ENCODE results near the gene DNAJB12.
"Not testable (repeated sequence)": the region's sequence is repeated elsewhere in the genome, so short reads cannot be mapped to it uniquely, and the experiment has no call there.

DNAJB12 gene

GRCh38 chr10:72354356-72355213 is at the start of gene DNAJB12:
DNAJB12 (minus strand) TSS chr10:72354919; CDS start chr10:72354897, 22 bp downstream.
- peak; percentile 91 for DNase-seq

- not testable (repeated sequence) for DNase-seq
Measured at GRCh38 chr10:72395581-72395980, 40.9 kb upstream of the DNAJB12 start.

GRCh38 chr10:72392571-72392970 is 37.9 kb upstream of the DNAJB12 start:
- DNase-seq, result no peak

GRCh38 chr10:72390764-72391163 is 36.0 kb upstream of the DNAJB12 start:
- DNase-seq, result no peak

GRCh38 chr10:72389716-72390115 is 35.0 kb upstream of the DNAJB12 start:
- no peak for DNase-seq

DNA sequence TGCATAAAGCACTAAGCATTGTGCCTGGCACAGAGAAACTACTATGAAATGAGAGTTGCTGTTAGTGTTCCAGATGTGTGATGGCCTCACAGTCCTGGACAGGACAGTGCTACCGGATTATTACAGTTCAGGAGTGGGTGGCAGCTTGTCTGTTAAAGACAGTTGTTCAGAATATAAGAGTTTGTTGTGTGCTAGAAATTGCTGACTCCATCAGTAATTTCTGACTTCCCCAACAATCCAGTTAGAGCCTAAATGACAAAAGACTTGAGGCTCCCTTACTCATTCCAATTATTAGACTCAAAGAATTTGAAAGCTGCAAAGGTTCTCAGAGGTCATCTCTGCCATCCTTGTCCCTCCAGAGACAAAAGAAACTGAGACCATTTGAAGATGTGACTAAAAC is 34.3 kb upstream of the DNAJB12 start:
- DNase-seq, result no peak

GRCh38 chr10:72388062-72388461 is 33.3 kb upstream of the DNAJB12 start:
- DNase-seq, result no peak

GRCh38 chr10:72386916-72387586 is 32.3 kb upstream of the DNAJB12 start:
- no peak for DNase-seq

- DNase-seq, result no peak
Measured at GRCh38 chr10:72385724-72386123, 31.0 kb upstream of the DNAJB12 start.

DNA sequence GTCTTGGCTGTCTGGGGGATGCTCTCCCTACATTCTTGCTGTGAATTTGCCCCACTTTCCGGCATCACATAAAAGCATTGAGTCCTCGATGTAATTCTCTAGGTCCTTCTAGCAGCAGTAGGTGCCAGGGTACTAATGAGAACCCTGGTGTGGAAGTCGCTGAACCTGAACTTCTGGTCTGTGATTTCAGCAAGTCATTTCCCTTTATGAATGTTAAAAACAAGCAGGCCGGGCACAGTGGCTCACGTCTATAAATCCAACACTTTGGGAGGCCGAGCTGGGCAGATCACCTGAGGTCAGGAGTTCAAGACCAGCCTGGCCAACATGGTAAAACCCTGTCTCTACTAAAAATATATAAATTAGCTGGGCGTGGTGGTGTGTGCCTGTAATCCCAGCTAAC is 30.3 kb upstream of the DNAJB12 start:
- DNase-seq, result not testable (repeated sequence)

DNA sequence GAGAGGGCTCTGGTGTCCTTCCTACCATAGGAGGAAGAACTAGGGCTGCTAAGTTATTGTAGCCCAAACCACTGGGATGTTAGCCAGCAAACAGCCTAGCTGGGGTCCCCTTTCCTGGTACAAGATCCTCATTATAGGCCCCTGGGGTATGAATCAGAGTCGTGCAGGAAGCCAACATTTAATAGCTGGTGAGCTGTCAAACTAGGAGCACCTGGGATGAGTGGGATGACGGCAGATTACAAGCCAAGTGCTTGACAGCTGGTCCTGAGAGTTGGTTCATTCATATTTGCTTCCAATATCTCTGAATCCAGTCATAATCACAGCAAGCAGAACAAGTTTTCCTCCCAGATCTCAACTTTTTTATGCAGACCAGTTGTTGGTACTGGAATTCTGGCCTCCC is 25.1 kb upstream of the DNAJB12 start:
- no peak for DNase-seq

DNA sequence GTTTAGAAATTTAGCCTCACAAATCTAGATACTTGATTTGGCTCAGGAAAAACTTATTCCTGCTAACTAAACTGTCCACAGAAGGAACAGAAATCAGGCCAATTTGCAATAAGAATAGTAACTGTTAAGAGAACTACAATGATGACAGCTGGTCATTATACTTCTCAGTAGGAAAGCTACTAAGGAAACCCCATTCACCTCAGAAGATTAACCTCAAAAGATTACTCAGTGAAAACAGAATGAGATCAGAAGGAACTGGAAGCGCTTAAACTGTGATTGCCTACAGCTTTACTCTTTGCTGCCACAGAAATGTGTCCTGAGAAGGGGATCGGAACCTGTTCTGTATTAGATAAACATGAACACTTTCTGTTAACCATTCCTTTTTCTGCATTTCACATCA is 24.3 kb upstream of the DNAJB12 start:
- no peak for DNase-seq

DNA sequence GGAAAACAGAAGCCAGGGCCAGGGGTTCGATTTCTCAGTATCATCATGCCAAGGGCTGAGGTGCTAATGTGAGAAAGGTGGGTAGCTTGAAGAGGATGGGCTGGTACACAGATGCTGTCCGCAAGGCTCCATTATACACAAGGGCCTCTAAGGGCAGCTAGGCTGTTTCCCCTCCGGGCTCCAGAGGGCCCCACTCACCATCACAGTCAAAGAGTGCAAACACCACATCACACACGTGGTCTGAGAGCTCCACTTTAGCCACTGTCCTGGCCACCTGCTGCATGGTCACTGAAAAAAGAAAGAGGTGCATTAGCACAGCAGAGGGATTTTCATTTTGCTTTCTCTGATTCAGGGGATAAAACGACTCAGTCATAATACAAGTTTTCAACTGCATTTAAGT is 20.9 kb upstream of the DNAJB12 start:
- DNase-seq, result no peak

- DNase-seq, result no peak
Measured at GRCh38 chr10:72375173-72375572, 20.5 kb upstream of the DNAJB12 start.

- DNase-seq, result no peak
Measured at GRCh38 chr10:72370201-72370722, 15.5 kb upstream of the DNAJB12 start.

GRCh38 chr10:72367301-72367960 is 12.7 kb upstream of the DNAJB12 start:
- DNase-seq, result no peak

DNA sequence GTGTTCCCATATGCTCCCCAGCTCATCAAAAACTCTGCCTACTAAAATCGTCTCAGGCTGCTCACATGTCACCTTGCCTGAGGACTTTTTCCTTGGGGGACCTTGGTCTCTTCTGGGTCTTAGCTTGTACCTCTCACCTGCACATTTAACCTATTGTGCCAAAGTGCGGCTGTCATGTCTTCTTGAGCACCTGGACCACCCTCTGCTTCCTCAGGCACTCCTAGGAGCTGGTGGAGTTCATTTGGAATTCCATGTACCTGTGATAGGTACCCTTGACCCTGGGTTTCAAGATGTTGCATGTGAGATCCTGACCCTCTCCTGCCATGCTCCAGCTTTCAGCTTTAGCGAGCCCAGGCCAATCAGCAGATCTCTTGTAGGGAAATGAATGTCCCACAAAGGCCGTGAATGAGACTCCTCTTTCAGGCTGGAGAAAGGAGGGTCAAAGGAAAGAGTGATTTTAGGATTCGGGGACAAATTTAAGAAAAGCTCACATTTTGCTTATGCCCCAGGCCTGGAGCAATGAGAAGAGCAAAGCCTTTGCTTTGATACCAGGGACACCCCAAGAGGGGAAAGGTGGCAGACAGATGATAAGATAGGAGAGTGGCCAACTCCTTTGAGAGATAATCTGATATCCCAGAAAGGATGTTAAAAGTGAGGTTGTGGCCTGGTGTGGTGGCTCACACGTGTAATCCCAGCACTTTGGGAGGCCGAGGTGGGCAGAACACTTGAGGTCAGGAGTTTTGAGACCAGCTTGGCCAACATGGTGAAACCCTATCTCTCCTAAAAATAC is 10.6 kb upstream of the DNAJB12 start:
- no peak for DNase-seq

- peak; percentile 85 for DNase-seq
Measured at GRCh38 chr10:72364239-72364777, 9.6 kb upstream of the DNAJB12 start.

- DNase-seq, result no peak
Measured at GRCh38 chr10:72356987-72357386, 2.3 kb upstream of the DNAJB12 start.

GRCh38 chr10:72356115-72356514 is 1.4 kb upstream of the DNAJB12 start:
- no peak for DNase-seq

DNA sequence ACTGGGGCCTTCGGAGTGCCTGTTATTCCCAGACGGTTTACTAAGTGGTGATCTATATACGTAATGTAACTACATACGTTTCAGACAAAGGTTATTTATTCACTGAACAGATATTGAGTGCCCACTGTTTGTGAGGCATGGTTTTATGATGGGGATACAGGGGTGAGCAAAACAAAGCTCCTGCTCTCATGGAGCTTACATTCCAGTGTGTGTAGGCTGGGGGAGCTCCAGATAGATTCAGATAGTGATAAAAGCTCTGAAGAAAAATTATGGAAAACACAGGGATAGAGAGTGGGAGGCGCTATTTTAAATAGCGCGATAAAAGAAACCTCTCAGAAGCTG is 466 bp upstream of the DNAJB12 start:
- DNase-seq, result no peak

- DNase-seq, result no peak
Measured at GRCh38 chr10:72353965-72354355, 759 bp downstream of the DNAJB12 start.

Measured in activated naive CD4-positive, alpha-beta T cell treated with anti-CD3 and anti-CD28 coated beads, Interleukin-2, amount 50 U/mL, for 16 hours (primary cell).